Smooth muscle cell (in vitro differentiated cells): Measurements from ENCODE around the gene OGFOD1. TPM values are rescaled to one million over a fixed set of nuclear protein-coding genes. Genes with fewer than 3 reads are reported as not detected.

Source experiments
- DNase-seq: peaks from one replicate; lab custom pipeline; 2025; ENCODE audit not compliant: unreplicated experiment; lab: John Stamatoyannopoulos, UW
- H2AFZ ChIP-seq: fragments of 200-600 bp; sonication (generic); 2 replicates; pipeline ENCODE4 v1.6.0; 2016; ENCODE audit warnings: antibody characterized with exemption, low read depth, mild to moderate bottlenecking
- H3F3A ChIP-seq: fragments of 200-600 bp; sonication (generic); 2 replicates; pipeline ENCODE4 v1.6.0; 2017; ENCODE audit warnings: antibody characterized with exemption, low read depth
- H3K27ac ChIP-seq: fragments of 200-600 bp; sonication (generic); 2 replicates; pipeline ENCODE4 v1.5.1; 2016; ENCODE audit warnings: low read depth, mild to moderate bottlenecking
- H3K27me3 ChIP-seq: fragments of 200-600 bp; sonication (generic); 2 replicates; pipeline ENCODE4 v1.6.1; 2016; ENCODE audit warnings: low read depth, mild to moderate bottlenecking
- H3K36me3 ChIP-seq: fragments of 200-600 bp; sonication (generic); 2 replicates; pipeline ENCODE4 v1.5.1; 2016; ENCODE audit warnings: low read depth
- H3K4me1 ChIP-seq: fragments of 200-600 bp; sonication (generic); 2 replicates; pipeline ENCODE4 v1.5.1; 2016; ENCODE audit warnings: low read depth
- H3K4me2 ChIP-seq: fragments of 200-600 bp; sonication (generic); 2 replicates; pipeline ENCODE4 v1.6.0; 2016; ENCODE audit warnings: mild to moderate bottlenecking
- H3K4me3 ChIP-seq: fragments of 200-600 bp; sonication (generic); 2 replicates; pipeline ENCODE4 v1.5.1; 2016; ENCODE audit warnings: mild to moderate bottlenecking
- H3K79me2 ChIP-seq: fragments of 200-600 bp; sonication (generic); 2 replicates; pipeline ENCODE4 v1.6.0; 2016; ENCODE audit warnings: low read depth, mild to moderate bottlenecking
- H3K9ac ChIP-seq: fragments of 200-600 bp; sonication (generic); 2 replicates; pipeline ENCODE4 v1.6.0; 2016; ENCODE audit warnings: low read depth
- H3K9me3 ChIP-seq: fragments of 200-600 bp; sonication (generic); replicated peaks from 2 replicates; pipeline ENCODE4 v1.5.1; 2016; ENCODE audit warnings: low read depth
- H4K20me1 ChIP-seq: fragments of 200-600 bp; sonication (generic); 2 replicates; pipeline ENCODE4 v1.6.0; 2016; ENCODE audit warnings: low read depth
- WGBS: methylation state at CpG from one replicate; pipeline ENCODE4 v1.1.7; 2016; ENCODE audit warnings: low lambda C conversion rate; 5-methylcytosine and 5-hydroxymethylcytosine counted together
- polyA plus RNA-seq: library from polyadenylated mRNA; unstranded; fragments of >200 nt; fragmentation: Nextera tagmentation; extraction: Ambion mirVana; gene quantifications from 2 replicates; pipeline ENCODE4 v1.2.1, GENCODE V29; 2016
- total RNA-seq: library from RNA; depleted of rRNA; stranded (reverse); fragments of >200 nt; gene quantifications from 2 replicates; pipeline ENCODE4 v1.2.3, GENCODE V29; 2014
- TF ChIP-seq, protein P1 (sequence below): fragments of 200-600 bp; sonication (generic); IDR thresholded peaks from 2 replicates; pipeline ENCODE4 v1.5.1; 2017; ENCODE audit warnings: borderline replicate concordance, mild to moderate bottlenecking, antibody characterized with exemption; ENCODE audit not compliant: insufficient read depth, poor library complexity, severe bottlenecking

OGFOD1 gene
- total and polyA plus RNA-seq, 2 experiments from 2014 or later = 68.7 to 107 TPM

DNA sequence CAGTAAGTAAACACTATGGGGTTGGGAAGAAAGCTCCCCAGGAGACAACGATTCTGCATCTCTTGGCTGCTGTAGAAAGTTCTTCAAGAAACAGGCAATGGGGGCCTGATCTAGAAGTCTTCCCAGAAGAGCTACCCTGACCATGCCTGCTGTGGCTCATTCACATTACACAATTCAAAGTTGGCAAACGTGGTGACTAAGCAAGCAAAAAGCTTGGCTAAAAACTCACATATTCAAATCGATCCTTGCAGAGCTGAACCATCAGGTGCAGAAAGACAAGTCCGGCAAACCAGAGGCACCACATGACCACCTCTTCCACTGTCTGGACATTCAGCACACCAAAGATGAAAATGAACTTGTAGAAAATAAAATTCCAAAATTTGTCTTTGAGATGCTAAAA, 42.2 kb upstream of the OGFOD1 start:
- no peaks in the 10 kb centered on the region for H3K9me3 ChIP-seq
- H3K27me3 ChIP-seq = no peaks in the 10 kb centered on the region
- no peaks in the 10 kb centered on the region for H3F3A ChIP-seq
- H3K79me2 ChIP-seq = peaks cover 5% of the 10 kb centered on the region
- peaks cover 5% of the 10 kb centered on the region for H4K20me1 ChIP-seq
- H3K4me1 ChIP-seq = no peaks in the 10 kb centered on the region
- H2AFZ ChIP-seq = no peak overlapping the region
- TF ChIP-seq, protein P1, sequence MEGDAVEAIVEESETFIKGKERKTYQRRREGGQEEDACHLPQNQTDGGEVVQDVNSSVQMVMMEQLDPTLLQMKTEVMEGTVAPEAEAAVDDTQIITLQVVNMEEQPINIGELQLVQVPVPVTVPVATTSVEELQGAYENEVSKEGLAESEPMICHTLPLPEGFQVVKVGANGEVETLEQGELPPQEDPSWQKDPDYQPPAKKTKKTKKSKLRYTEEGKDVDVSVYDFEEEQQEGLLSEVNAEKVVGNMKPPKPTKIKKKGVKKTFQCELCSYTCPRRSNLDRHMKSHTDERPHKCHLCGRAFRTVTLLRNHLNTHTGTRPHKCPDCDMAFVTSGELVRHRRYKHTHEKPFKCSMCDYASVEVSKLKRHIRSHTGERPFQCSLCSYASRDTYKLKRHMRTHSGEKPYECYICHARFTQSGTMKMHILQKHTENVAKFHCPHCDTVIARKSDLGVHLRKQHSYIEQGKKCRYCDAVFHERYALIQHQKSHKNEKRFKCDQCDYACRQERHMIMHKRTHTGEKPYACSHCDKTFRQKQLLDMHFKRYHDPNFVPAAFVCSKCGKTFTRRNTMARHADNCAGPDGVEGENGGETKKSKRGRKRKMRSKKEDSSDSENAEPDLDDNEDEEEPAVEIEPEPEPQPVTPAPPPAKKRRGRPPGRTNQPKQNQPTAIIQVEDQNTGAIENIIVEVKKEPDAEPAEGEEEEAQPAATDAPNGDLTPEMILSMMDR = no peak
- no peak overlapping the region for H3K4me3 ChIP-seq
- no peak overlapping the region for H3K4me2 ChIP-seq
- H3K36me3 ChIP-seq = peaks cover 7% of the 10 kb centered on the region
- H3K9ac ChIP-seq = no peak overlapping the region
- WGBS = 87% methylated on average over 4 of the region's 4 CpGs
- no peak for DNase-seq
- no peak overlapping the region for H3K27ac ChIP-seq

GRCh38 chr16:56411123-56411522, 40.2 kb upstream of the OGFOD1 start:
- H3K9me3 ChIP-seq = no peaks in the 10 kb centered on the region
- H3K27me3 ChIP-seq = no peaks in the 10 kb centered on the region
- WGBS = 73% methylated on average over 5 of the region's 5 CpGs
- no peak overlapping the region for H3K4me2 ChIP-seq
- no peak for DNase-seq
- no peaks in the 10 kb centered on the region for H3K36me3 ChIP-seq
- no peaks in the 10 kb centered on the region for H3F3A ChIP-seq
- peaks cover 13% of the 10 kb centered on the region for H3K79me2 ChIP-seq
- H3K4me1 ChIP-seq = peaks cover 4% of the 10 kb centered on the region
- H2AFZ ChIP-seq = no peak overlapping the region
- H3K9ac ChIP-seq = no peak overlapping the region
- peak overlapping the region; percentile 8 for H3K27ac ChIP-seq
- peaks cover 23% of the 10 kb centered on the region for H4K20me1 ChIP-seq
- TF ChIP-seq, protein P1 = no peak
- no peak overlapping the region for H3K4me3 ChIP-seq

- Histone ChIP-seq H3K9me3 (no peaks in the 10 kb centered on the region), H3K4me2 (no peak overlapping the region), H3K4me3 (no peak overlapping the region), H4K20me1 (peaks cover 28% of the 10 kb centered on the region), H3K9ac (no peak overlapping the region), H3K79me2 (peaks cover 18% of the 10 kb centered on the region), H3K27ac (peak overlapping the region; percentile 8), H3K36me3 (no peaks in the 10 kb centered on the region), H3F3A (no peaks in the 10 kb centered on the region), H2AFZ (no peak overlapping the region), H3K4me1 (peaks cover 4% of the 10 kb centered on the region), H3K27me3 (no peaks in the 10 kb centered on the region)
- TF ChIP-seq, protein P1 = no peak
- WGBS = 94% methylated on average over 2 of the region's 2 CpGs
- DNase-seq = no peak
Observed at GRCh38 chr16:56411624-56412023, 39.7 kb upstream of the OGFOD1 start.

DNA sequence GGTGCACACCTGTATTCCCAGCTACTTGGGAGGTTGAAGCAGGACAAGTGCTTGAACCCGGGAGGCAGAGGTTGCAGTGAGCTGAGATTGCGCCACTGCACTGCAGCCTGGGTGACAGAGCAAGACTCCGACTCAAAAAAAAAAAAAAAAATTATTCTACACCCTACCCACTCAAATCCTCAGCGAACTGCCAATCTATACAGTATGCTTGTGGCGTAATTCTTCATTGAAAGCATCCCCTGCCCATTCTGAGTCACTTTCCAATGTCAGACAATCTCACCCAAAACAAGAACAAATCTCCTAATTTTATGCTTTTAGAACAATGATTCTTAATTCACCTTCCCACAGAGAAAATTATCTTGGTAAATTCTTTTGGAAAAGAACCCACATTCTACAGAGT, 38.0 kb upstream of the OGFOD1 start:
- H2AFZ ChIP-seq = no peak overlapping the region
- H3K36me3 ChIP-seq = no peaks in the 10 kb centered on the region
- peaks cover 35% of the 10 kb centered on the region for H3K79me2 ChIP-seq
- WGBS = 77% methylated on average over 5 of the region's 5 CpGs
- no peak overlapping the region for H3K4me2 ChIP-seq
- H3K27me3 ChIP-seq = no peaks in the 10 kb centered on the region
- TF ChIP-seq, protein P1 = no peak
- H4K20me1 ChIP-seq = peaks cover 46% of the 10 kb centered on the region
- H3K9me3 ChIP-seq = no peaks in the 10 kb centered on the region
- no peak overlapping the region for H3K9ac ChIP-seq
- H3K27ac ChIP-seq = no peak overlapping the region
- no peak for DNase-seq
- no peak overlapping the region for H3K4me3 ChIP-seq
- H3K4me1 ChIP-seq = peaks cover 4% of the 10 kb centered on the region
- no peaks in the 10 kb centered on the region for H3F3A ChIP-seq
